Measurements from ENCODE around the gene CDH12. TPM values are rescaled to one million over a fixed set of nuclear protein-coding genes. Genes with fewer than 3 reads are reported as not detected.

The CDH12 gene
- total RNA-seq, 1 experiment from 2014 or later: 0.47 TPM

- DNase-seq (ENCODE audit: low spot score): no peak
These were observed 1029.6 kb downstream of the CDH12 start for GRCh38 chr5:21823588-21823987.

GRCh38 chr5:21823076-21823574 lies 1030.0 kb downstream of the CDH12 start:
- DNase-seq (ENCODE audit: low spot score): no peak

GRCh38 chr5:21820527-21820926 lies 1032.6 kb downstream of the CDH12 start:
- DNase-seq (ENCODE audit: low spot score): no peak

- DNase-seq (ENCODE audit: low spot score): no peak
These were observed 1034.8 kb downstream of the CDH12 start for GRCh38 chr5:21818370-21818720.

GRCh38 chr5:21817668-21818369 lies 1035.3 kb downstream of the CDH12 start:
- DNase-seq (ENCODE audit: low spot score): no peak

- peak; percentile 19 for DNase-seq (ENCODE audit: low spot score)
These were observed 1042.3 kb downstream of the CDH12 start for GRCh38 chr5:21810737-21811316.

GRCh38 chr5:21809611-21810010 lies 1043.5 kb downstream of the CDH12 start:
- DNase-seq (ENCODE audit: low spot score): no peak

- no peak for DNase-seq (ENCODE audit: low spot score)
These were observed 1045.2 kb downstream of the CDH12 start for GRCh38 chr5:21807953-21808352.

- DNase-seq (ENCODE audit: low spot score): peak; percentile 83
These were observed 1046.2 kb downstream of the CDH12 start for GRCh38 chr5:21806943-21807342.

GRCh38 chr5:21806271-21806670 lies 1046.9 kb downstream of the CDH12 start:
- DNase-seq (ENCODE audit: low spot score): no peak

- DNase-seq (ENCODE audit: low spot score): peak; percentile 45
These were observed 1050.2 kb downstream of the CDH12 start for GRCh38 chr5:21802869-21803490.

- no peak for DNase-seq (ENCODE audit: low spot score)
These were observed 1051.0 kb downstream of the CDH12 start for GRCh38 chr5:21802100-21802499.

- DNase-seq (ENCODE audit: low spot score): no peak
These were observed 1060.4 kb downstream of the CDH12 start for GRCh38 chr5:21792748-21793147.

GRCh38 chr5:21791304-21791703 lies 1061.8 kb downstream of the CDH12 start:
- no peak for DNase-seq (ENCODE audit: low spot score)

- no peak for DNase-seq (ENCODE audit: low spot score)
These were observed 1068.7 kb downstream of the CDH12 start for GRCh38 chr5:21784487-21784886.

GRCh38 chr5:21783074-21783679 lies 1070.0 kb downstream of the CDH12 start:
- no peak for DNase-seq (ENCODE audit: low spot score)

- no peak for DNase-seq (ENCODE audit: low spot score)
These were observed 1076.7 kb downstream of the CDH12 start for GRCh38 chr5:21776466-21776865.

GRCh38 chr5:21774801-21775200 lies 1078.3 kb downstream of the CDH12 start:
- DNase-seq (ENCODE audit: low spot score): peak; percentile 80

- no peak for DNase-seq (ENCODE audit: low spot score)
These were observed 1078.9 kb downstream of the CDH12 start for GRCh38 chr5:21774281-21774680.

- DNase-seq (ENCODE audit: low spot score): no peak
These were observed 1079.7 kb downstream of the CDH12 start for GRCh38 chr5:21773456-21773855.

- no peak for DNase-seq (ENCODE audit: low spot score)
These were observed 1087.7 kb downstream of the CDH12 start for GRCh38 chr5:21765406-21765805.

GRCh38 chr5:21739096-21739495 lies 1114.0 kb downstream of the CDH12 start:
- no peak for DNase-seq (ENCODE audit: low spot score)

GRCh38 chr5:21723500-21723899 lies 1129.6 kb downstream of the CDH12 start:
- DNase-seq (ENCODE audit: low spot score): no peak
